Mucosa of stomach (tissue), 1 donor: ENCODE measurements around the gene QRFP.

Experiments
- H3K27me3 ChIP-seq: one replicate; pipeline ENCODE4 v1.7.0; 2013; ENCODE audit warnings: mild to moderate bottlenecking, low read length; ENCODE audit not compliant: control insufficient read depth, insufficient read depth
- H3K36me3 ChIP-seq: one replicate; pipeline ENCODE4 v1.7.0; 2013; ENCODE audit warnings: low read length; ENCODE audit not compliant: control insufficient read depth, insufficient read depth
- H3K4me1 ChIP-seq: one replicate; pipeline ENCODE4 v1.7.0; 2013; ENCODE audit warnings: mild to moderate bottlenecking, low read length; ENCODE audit not compliant: control insufficient read depth, insufficient read depth
- H3K4me3 ChIP-seq: one replicate; pipeline ENCODE4 v1.7.0; 2013; ENCODE audit warnings: low read length
- H3K9ac ChIP-seq: one replicate; pipeline ENCODE4 v1.7.0; 2013; ENCODE audit warnings: mild to moderate bottlenecking, low read length, moderate library complexity
- H3K9me3 ChIP-seq: one replicate; pipeline ENCODE4 v1.7.0; 2013; ENCODE audit warnings: mild to moderate bottlenecking, low read length, moderate library complexity; ENCODE audit not compliant: control insufficient read depth
- donor health status: Pancreatic carcinoma.

Gene QRFP

DNA sequence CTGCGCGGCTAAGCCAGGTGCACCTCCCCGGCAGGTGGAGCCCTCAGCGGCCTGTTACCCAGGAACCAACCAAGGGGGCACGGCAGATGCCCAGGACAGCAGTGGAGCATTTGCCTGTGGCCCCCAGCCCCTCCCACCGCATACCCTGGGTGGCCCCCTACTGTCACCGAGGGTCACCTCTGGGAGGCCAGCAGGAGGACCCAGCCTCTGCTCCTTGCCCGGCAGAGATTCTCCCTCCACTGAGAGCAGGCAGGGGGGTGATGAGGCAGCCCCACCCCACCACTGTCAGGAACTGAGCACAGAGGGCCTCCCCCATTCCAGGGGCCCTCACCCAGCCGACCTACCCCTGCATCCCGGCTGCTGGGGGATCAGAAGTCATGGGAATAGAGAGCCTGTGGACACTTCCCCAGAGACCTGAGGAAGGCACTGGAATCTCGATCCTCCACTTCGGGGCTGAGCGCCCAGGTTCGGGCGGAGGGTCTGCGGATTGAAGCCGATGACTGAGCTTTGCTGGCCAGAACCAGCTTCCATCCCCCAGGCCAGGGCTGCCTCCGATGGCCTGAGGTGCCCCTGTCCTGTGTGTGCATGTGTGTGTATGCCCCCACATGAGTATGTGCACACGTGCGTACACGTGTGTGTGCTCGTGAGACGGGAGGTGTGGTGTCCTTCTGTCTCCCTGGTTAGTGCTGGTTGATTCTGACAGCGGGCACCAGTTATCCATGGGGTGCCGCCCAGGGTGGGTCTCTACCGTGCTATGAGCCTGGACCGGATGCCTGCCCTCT lies at the start of gene QRFP:
TSS of gene QRFP (minus strand) at position 580 of the 782 bp plus-strand sequence. CDS start 2,974 bp downstream, outside the sequence.
- Histone ChIP-seq H3K4me3 (no peak within 1 kb of the TSS), H3K36me3 (no peaks in the 10 kb centered on the region), H3K9me3 (no peaks in the 10 kb centered on the region), H3K27me3 (peaks cover 24% of the 10 kb centered on the region), H3K4me1 (peaks cover 24% of the 10 kb centered on the region), H3K9ac (no peak within 1 kb of the TSS)

- H3K4me3 ChIP-seq, result no peak overlapping the region
- H3K36me3 ChIP-seq, result no peaks in the 10 kb centered on the region
- H3K27me3 ChIP-seq, result peaks cover 45% of the 10 kb centered on the region
- H3K9ac ChIP-seq, result no peak overlapping the region
- no peaks in the 10 kb centered on the region for H3K9me3 ChIP-seq
- H3K4me1 ChIP-seq, result peaks cover 15% of the 10 kb centered on the region
These were observed 48.6 kb upstream of the QRFP start for GRCh38 chr9:130945173-130945572.

- Histone ChIP-seq H3K4me3 (no peak overlapping the region), H3K4me1 (peaks cover 15% of the 10 kb centered on the region), H3K27me3 (peaks cover 50% of the 10 kb centered on the region), H3K36me3 (no peaks in the 10 kb centered on the region), H3K9ac (no peak overlapping the region), H3K9me3 (no peaks in the 10 kb centered on the region)
These were observed 48.0 kb upstream of the QRFP start for GRCh38 chr9:130944510-130945058.

DNA sequence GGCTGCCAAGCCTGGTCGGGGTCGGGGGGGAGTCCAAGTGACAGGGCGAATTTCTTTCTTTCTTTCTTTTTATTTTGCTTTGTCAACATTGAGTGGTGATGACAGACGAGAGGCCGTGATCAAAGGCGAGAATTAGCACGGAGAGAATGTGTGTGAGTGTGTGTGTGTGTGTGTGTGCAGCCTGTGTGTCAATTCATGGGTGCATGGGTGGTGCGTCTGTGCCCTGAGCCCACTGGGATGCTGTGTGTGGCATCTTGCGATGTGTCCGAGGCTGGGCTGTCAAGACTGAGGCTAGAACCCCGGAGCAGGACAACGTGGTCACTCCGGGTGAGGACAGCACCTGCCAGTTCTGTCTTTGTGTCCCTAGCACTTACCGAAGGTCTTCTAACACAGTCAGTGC lies 47.2 kb upstream of the QRFP start:
- Histone ChIP-seq H3K4me3 (no peak overlapping the region), H3K36me3 (no peaks in the 10 kb centered on the region), H3K4me1 (peaks cover 20% of the 10 kb centered on the region), H3K27me3 (peaks cover 53% of the 10 kb centered on the region), H3K9ac (no peak overlapping the region), H3K9me3 (no peaks in the 10 kb centered on the region)

DNA sequence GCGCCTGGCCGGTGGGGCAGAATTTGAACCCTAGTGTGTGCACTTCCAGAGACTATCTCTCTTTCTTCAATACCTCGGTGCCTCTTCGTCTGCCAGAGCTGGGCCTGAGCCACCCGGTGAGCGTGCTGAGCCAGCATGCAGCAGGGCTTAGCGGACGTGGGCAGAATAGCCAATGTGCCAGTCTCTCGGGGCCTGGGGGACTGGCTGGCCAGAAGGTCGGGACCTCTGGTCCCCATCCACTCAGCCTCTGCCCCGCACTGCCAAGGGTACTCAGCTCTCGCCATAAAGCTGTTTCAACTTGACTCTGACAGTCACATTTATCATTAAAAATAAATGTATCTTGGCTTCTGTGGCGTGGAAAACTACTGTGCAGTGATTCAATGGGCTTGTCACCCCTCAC lies 46.6 kb upstream of the QRFP start:
- no peak overlapping the region for H3K4me3 ChIP-seq
- H3K9ac ChIP-seq, result no peak overlapping the region
- peaks cover 21% of the 10 kb centered on the region for H3K4me1 ChIP-seq
- peaks cover 50% of the 10 kb centered on the region for H3K27me3 ChIP-seq
- H3K9me3 ChIP-seq, result no peaks in the 10 kb centered on the region
- no peaks in the 10 kb centered on the region for H3K36me3 ChIP-seq

DNA sequence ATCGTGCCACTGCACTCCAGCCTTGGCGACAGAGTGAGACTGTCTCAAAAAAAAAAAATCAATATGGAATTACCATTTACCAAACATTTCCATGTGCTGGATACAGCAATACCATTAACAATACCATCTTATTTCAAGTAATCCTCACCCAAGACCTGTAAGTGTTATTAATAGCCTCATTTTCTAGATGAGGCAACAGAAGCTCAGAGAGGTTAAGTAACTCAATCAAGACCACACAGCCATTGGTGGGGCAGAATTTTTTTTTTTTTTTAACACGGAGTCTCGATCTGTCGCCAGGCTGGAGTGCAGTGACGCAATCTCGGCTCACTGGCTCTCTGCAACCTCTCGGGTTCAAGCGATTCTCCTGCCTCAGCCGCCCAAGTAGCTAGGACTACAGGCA lies 46.1 kb upstream of the QRFP start:
- peaks cover 50% of the 10 kb centered on the region for H3K27me3 ChIP-seq
- no peak overlapping the region for H3K9ac ChIP-seq
- H3K4me1 ChIP-seq, result peaks cover 27% of the 10 kb centered on the region
- H3K36me3 ChIP-seq, result no peaks in the 10 kb centered on the region
- no peak overlapping the region for H3K4me3 ChIP-seq
- H3K9me3 ChIP-seq, result no peaks in the 10 kb centered on the region

DNA sequence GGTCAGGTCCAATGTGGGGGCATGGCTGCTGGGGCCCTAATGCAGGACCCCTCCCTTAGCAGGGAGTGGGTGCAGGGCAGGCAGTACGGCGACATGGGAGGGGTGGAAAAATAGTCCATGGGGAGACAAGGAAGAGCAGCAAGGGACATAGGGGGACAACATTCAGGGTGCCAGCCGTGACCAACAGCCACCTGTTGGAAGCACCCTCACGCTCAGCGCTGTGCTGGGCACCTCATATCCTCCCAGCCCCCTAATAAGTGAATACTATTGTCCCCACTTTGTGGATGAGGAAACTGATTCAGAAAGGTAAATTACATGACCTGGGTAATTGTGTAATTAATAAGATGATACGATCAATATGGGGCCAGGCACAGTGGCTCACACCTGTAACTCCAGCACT lies 45.5 kb upstream of the QRFP start:
- peaks cover 51% of the 10 kb centered on the region for H3K27me3 ChIP-seq
- H3K4me1 ChIP-seq, result peaks cover 23% of the 10 kb centered on the region
- H3K4me3 ChIP-seq, result no peak overlapping the region
- no peaks in the 10 kb centered on the region for H3K9me3 ChIP-seq
- no peak overlapping the region for H3K9ac ChIP-seq
- H3K36me3 ChIP-seq, result no peaks in the 10 kb centered on the region

DNA sequence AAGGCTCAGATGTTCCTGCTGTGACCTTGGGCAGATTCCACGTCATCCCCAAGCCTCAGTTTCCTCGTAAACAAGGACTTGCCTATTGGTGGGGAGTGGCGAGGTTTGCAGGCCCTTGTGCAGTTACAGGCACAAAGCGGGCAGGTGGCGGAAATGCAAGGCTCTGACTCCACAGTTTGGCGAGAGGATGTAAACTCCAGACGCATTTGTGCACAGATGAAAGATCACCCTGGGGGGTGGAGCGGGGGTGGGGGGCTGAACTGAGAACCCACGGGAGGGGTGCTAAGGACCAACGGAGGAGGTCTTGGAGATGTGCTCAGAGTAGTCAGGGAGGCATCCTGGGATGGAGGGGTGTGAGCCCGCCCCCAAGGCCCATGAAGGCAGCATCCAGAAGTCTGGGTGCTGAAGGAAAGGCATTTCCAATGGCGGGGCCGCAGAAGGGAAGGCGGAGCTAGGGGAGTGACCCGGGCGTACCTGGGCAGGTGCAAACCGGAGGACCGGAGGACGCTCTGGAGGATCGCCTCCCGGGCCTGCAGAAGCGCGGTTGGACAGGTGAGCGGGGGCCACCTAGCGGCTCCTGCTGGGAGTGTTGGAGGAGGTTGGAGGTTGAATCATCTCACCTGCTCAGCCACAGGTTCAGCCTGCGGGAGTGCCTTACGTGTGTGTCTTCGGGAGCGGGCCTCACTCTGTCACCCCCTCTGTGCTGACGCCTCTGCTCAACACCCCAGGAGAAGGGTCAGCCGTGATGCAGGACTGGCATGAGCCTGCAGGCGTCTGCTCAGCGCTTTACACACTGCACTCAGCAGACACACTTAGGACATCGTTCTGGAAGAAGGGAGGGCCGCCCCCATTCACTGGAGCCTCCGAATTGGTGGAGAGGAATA lies 44.3 kb upstream of the QRFP start:
- Histone ChIP-seq H3K9ac (no peak overlapping the region), H3K36me3 (no peaks in the 10 kb centered on the region), H3K4me3 (no peak overlapping the region), H3K27me3 (peaks cover 63% of the 10 kb centered on the region), H3K4me1 (peaks cover 20% of the 10 kb centered on the region), H3K9me3 (no peaks in the 10 kb centered on the region)

- Histone ChIP-seq H3K4me1 (peaks cover 20% of the 10 kb centered on the region), H3K36me3 (no peaks in the 10 kb centered on the region), H3K9ac (no peak overlapping the region), H3K27me3 (peaks cover 71% of the 10 kb centered on the region), H3K9me3 (no peaks in the 10 kb centered on the region), H3K4me3 (no peak overlapping the region)
These were observed 43.5 kb upstream of the QRFP start for GRCh38 chr9:130940027-130940549.

DNA sequence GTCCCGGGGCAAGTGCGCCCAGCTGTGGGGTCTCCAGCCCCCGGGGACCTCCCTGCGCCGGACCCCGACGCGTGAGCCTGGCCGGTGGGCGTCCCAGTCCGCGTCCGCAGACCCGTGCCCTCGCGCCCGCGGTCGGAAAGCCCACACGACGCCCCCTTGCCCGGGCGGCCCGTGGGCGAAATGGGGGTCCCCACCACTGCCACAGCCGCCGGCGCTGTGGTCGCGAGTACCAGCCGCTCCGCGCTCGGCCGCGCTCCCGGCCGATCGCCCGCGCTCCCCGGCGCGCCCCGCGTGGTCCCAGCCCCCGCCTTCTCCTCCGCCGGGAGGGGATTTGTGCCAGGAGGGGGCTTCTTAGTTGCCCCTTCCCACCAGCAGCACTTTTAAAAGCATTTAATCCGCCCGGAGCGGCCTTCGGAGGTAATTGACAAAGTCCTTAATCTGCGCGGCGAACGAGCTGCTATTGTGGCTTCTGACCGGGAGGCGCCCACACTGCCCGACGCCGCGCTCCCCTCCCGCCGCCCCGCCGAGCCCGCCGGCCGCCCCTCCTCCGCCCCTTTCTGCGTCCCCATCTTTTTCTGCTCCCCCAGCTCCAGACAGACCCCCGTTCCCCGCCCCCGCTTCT lies 42.9 kb upstream of the QRFP start:
- Histone ChIP-seq H3K36me3 (no peaks in the 10 kb centered on the region), H3K9ac (no peak overlapping the region), H3K4me3 (no peak overlapping the region), H3K9me3 (no peaks in the 10 kb centered on the region), H3K27me3 (peaks cover 77% of the 10 kb centered on the region), H3K4me1 (peaks cover 20% of the 10 kb centered on the region)

GRCh38 chr9:130938652-130939404 lies 42.2 kb upstream of the QRFP start, which contains the start of gene FIBCD1:
Gene FIBCD1, minus strand, starts transcription at chr9:130939247. Its CDS starts 640 bp downstream, at chr9:130938607.
- Histone ChIP-seq H3K27me3 (peaks cover 84% of the 10 kb centered on the region), H3K4me1 (peaks cover 20% of the 10 kb centered on the region), H3K9ac (no peak within 1 kb of the TSS)

More at GRCh38 chr9:130938652-130939404, 42.2 kb upstream of the QRFP start, which contains the start of gene FIBCD1:
- H3K4me3 ChIP-seq, result no peak within 1 kb of the TSS
- H3K36me3 ChIP-seq, result no peaks in the 10 kb centered on the region
- H3K9me3 ChIP-seq, result no peaks in the 10 kb centered on the region
